DOHH2 (cell line): Measurements from ENCODE around the gene FAM78A.

ENCODE experiments used
- H3F3A ChIP-seq: fragments of 200-600 bp; sonication (generic), shearing (Covaris generic); 2 replicates; pipeline ENCODE4 v1.6.0; 2016; ENCODE audit warnings: antibody characterized with exemption, mild to moderate bottlenecking; ENCODE audit not compliant: control insufficient read depth, insufficient read depth
- H3K27ac ChIP-seq: fragments of 200-600 bp; sonication (generic); 2 replicates; pipeline ENCODE4 v1.5.1; 2014; ENCODE audit warnings: low read depth, mild to moderate bottlenecking, low read length, moderate library complexity
- H3K27me3 ChIP-seq: fragments of 200-600 bp; sonication (generic); 2 replicates; pipeline ENCODE4 v1.6.1; 2014; ENCODE audit warnings: mild to moderate bottlenecking, low read length, mixed read lengths; ENCODE audit not compliant: control insufficient read depth
- H3K36me3 ChIP-seq: fragments of 200-600 bp; sonication (generic); 2 replicates; pipeline ENCODE4 v1.6.1; 2014; ENCODE audit warnings: mild to moderate bottlenecking, low read length, moderate library complexity, mixed read lengths; ENCODE audit not compliant: control insufficient read depth
- H3K4me1 ChIP-seq: fragments of 200-600 bp; sonication (generic); 2 replicates; pipeline ENCODE4 v1.6.1; 2014; ENCODE audit warnings: mild to moderate bottlenecking, low read length, mixed read lengths; ENCODE audit not compliant: control insufficient read depth
- H3K4me2 ChIP-seq: fragments of 200-600 bp; sonication (generic); 2 replicates; pipeline ENCODE4 v1.6.0; 2014; ENCODE audit warnings: mild to moderate bottlenecking, low read length, moderate library complexity
- H3K4me3 ChIP-seq: fragments of 200-600 bp; sonication (generic); 2 replicates; pipeline ENCODE4 v1.5.1; 2014; ENCODE audit warnings: mild to moderate bottlenecking, low read length, mixed read lengths
- H3K79me2 ChIP-seq: fragments of 200-600 bp; sonication (generic); 2 replicates; pipeline ENCODE4 v1.6.1; 2014; ENCODE audit warnings: mild to moderate bottlenecking, low read length, mixed read lengths; ENCODE audit not compliant: control insufficient read depth
- H3K9me2 ChIP-seq: fragments of 200-600 bp; sonication (generic); replicated peaks from 2 replicates; pipeline ENCODE4 v1.6.1; 2014; ENCODE audit warnings: mild to moderate bottlenecking, low read length, mixed read lengths; ENCODE audit not compliant: control insufficient read depth
- H3K9me3 ChIP-seq: fragments of 200-600 bp; sonication (generic); 2 replicates; pipeline ENCODE4 v1.6.1; 2014; ENCODE audit warnings: antibody characterized with exemption, low read length, mixed read lengths; ENCODE audit not compliant: control insufficient read depth, insufficient read depth
- H4K20me1 ChIP-seq: fragments of 200-600 bp; sonication (generic); 2 replicates; pipeline ENCODE4 v1.6.0; 2014; ENCODE audit warnings: low read depth, mild to moderate bottlenecking, antibody characterized with exemption, low read length, moderate library complexity; ENCODE audit not compliant: control insufficient read depth, insufficient read depth
- CTCF ChIP-seq: fragments of 200-600 bp; sonication (generic); IDR thresholded peaks from one replicate; pipeline ENCODE4 v1.5.1; 2014; ENCODE audit warnings: antibody characterized with exemption, mild to moderate bottlenecking, low read depth, low read length; ENCODE audit not compliant: poor library complexity, severe bottlenecking
- EZH2phosphoT487 ChIP-seq: fragments of 200-600 bp; sonication (generic); IDR thresholded peaks from 2 replicates; pipeline ENCODE4 v1.6.1; 2017; ENCODE audit warnings: borderline replicate concordance, mild to moderate bottlenecking, antibody characterized with exemption, low read length, moderate library complexity, mixed read lengths

The FAM78A gene

GRCh38 chr9:131312822-131313770 lies 36.8 kb upstream of the FAM78A start:
- Histone ChIP-seq H3K36me3 (no peaks in the 10 kb centered on the region), H3K4me1 (no peaks in the 10 kb centered on the region), H3F3A (no peaks in the 10 kb centered on the region), H3K4me2 (no peak overlapping the region), H3K27ac (no peak overlapping the region), H3K4me3 (no peak overlapping the region), H3K27me3 (peaks cover 9% of the 10 kb centered on the region), H4K20me1 (no peaks in the 10 kb centered on the region), H3K9me2 (no peaks in the 10 kb centered on the region), H3K9me3 (no peaks in the 10 kb centered on the region), H3K79me2 (no peaks in the 10 kb centered on the region)
- TF ChIP-seq EZH2phosphoT487 (no peak), CTCF (no peak)

- H4K20me1 ChIP-seq, result no peaks in the 10 kb centered on the region
- no peaks in the 10 kb centered on the region for H3F3A ChIP-seq
- H3K9me3 ChIP-seq, result no peaks in the 10 kb centered on the region
- no peaks in the 10 kb centered on the region for H3K36me3 ChIP-seq
- no peaks in the 10 kb centered on the region for H3K79me2 ChIP-seq
- no peak overlapping the region for H3K27ac ChIP-seq
- H3K4me2 ChIP-seq, result no peak overlapping the region
- H3K4me3 ChIP-seq, result no peak overlapping the region
- TF ChIP-seq CTCF (no peak), EZH2phosphoT487 (no peak)
- peaks cover 9% of the 10 kb centered on the region for H3K27me3 ChIP-seq
- H3K4me1 ChIP-seq, result no peaks in the 10 kb centered on the region
- no peaks in the 10 kb centered on the region for H3K9me2 ChIP-seq
Observed at GRCh38 chr9:131312246-131312645, 35.9 kb upstream of the FAM78A start.

- H3K4me3 ChIP-seq, result no peak overlapping the region
- no peaks in the 10 kb centered on the region for H3K4me1 ChIP-seq
- peaks cover 9% of the 10 kb centered on the region for H3K27me3 ChIP-seq
- no peaks in the 10 kb centered on the region for H3K36me3 ChIP-seq
- no peak overlapping the region for H3K27ac ChIP-seq
- no peaks in the 10 kb centered on the region for H4K20me1 ChIP-seq
- no peaks in the 10 kb centered on the region for H3F3A ChIP-seq
- H3K9me3 ChIP-seq, result no peaks in the 10 kb centered on the region
- TF ChIP-seq CTCF, result no peak
- no peak for TF ChIP-seq EZH2phosphoT487
- no peaks in the 10 kb centered on the region for H3K79me2 ChIP-seq
- no peak overlapping the region for H3K4me2 ChIP-seq
- no peaks in the 10 kb centered on the region for H3K9me2 ChIP-seq
Observed at GRCh38 chr9:131310833-131311554, 34.7 kb upstream of the FAM78A start.
